NCI-H2227 (cell line): ENCODE measurements around the gene CST3.

ENCODE experiments used
- DNase-seq: peaks from one replicate; lab custom pipeline; 2025; ENCODE audit not compliant: unreplicated experiment; lab: John Stamatoyannopoulos, UW

The CST3 gene

DNA sequence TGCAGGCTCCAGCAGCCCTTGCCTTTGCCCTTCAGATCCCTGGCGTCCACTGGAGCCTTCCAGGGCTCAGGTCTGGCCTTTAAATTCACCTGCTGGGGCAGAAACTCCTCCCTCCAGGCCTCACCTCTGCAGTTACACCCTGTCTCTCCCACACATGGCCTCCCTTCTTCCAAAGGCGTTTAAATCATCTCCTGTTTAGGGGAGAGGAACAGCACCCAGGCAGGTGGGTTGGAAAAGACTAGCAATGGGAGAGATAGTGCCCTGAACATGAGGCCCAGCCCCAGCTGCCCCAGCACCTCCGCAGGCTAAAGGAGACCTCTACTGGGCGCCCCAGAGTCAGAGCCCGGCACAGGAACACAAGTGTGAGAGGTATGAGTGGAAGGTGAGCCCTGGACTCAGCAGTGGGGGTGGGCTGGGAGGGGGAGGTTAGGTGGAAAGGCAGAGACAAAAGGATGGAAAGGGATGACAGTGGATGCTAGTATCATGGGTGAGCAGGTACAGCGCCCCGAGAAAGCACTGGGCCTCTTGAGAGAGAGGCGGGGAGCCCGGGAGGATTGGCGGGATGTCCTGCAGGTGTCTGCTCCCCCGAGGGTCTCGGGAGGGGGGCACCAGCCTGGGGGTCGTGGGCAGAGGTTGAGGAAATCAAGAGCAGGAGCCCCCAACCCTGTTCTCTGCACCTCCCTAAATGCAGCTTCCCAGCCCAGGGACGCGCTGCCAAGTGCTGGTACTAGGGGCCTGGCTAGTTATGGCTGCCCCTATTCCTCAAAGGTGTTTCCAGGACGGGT, 31.7 kb downstream of the CST3 start, which contains the start of gene CST9:
TSS of gene CST9 (minus strand) at position 51 of the 785 bp plus-strand sequence. CDS start 53 bp downstream, outside the sequence.
- DNase-seq, result no peak

DNA sequence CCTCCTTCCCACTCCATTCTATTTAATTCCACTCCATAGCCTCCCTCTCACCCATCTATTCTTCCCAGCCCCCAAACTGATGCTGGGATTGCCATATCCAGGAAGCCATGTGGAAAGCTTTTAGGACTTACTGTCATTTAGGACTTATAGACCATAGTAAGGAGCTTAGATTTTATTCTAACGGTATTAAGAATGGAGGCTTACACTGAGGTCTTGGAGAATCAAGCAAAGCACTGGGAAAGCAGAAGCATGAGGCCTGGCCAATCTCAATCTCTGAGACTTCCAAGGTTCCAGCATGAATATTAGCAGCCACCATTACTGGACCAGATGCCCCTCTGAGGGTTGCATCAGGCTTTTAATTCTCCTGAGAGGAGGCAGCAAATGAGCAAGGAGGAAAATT, 33.4 kb downstream of the CST3 start:
- DNase-seq, result no peak

DNA sequence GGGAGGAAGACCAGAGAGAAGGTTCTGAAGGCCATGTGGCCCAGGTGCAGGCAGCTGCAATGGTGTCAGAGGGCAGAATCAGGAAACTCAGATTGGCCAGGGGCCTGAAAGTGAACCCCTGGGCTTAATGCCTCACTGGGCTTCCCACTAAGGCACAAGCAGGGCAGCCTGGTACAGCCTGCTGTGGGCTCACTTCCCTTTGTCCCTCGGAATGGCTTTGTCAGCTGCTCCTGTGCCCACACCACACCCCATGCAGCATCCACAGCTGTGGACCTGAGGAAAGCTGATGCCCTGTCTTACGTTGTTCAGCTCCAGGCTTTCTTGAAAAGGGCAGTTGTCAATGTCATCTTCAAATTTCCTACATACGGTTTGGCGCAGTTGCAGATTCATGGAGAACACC, 34.4 kb downstream of the CST3 start:
- no peak for DNase-seq

DNA sequence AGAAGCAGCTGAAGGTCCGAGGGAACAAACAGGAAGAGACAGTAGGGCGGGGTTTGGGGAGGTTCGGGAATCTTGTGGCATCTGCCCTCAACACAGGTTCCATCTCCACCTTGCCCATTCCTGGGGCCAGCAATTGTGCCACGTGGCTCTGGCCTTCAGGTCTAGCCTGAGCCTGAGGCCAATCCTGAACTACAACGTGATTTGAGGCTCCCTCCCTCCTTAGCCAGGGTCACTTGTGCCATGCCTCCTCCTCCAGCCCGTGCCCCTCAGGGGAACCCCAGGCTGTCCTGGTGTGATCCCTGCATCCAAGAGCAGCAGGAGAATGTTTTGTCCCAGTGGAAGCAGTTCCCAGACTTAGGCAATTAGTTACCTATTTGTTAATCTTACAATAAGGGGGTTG, 35.1 kb downstream of the CST3 start:
- no peak for DNase-seq

DNA sequence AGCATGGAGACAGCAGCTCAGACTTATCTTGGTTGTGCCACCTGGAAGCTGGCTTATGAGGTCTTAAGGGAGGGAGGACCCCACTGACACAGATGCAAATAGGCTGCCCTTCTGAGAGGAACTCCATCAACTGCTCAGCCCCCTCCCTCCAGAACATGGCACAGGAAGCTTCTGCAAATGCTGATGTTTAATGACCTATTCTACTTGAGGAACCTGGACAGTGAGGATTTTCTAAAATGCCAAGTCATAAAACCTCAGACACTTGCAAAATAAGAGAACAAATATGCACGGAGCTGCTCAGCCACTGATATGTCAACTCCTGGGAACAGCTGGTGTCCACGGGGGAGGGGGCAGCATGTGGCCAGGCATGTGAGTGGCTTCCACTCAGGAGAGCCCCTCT, 35.5 kb downstream of the CST3 start:
- no peak for DNase-seq

DNA sequence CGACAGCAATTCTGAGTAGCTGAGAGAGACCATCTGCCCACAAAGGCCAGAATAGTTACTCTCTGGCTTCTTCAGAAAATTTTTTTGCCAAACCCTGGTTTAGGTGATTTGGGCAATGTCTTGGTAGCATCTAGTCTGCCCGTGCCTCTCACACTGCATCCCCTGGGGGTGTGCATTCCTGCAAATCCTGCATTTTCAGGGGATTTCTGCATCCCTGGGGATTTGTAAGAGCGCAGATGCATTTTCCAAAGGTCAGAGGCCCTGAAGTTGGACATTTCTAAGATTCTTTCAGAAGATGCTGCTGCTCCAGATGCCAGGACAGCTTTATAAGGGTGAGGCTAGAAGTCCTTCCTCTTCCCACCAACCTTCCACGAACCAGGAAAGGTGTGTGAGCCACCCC, 36.0 kb downstream of the CST3 start:
- no peak for DNase-seq

DNA sequence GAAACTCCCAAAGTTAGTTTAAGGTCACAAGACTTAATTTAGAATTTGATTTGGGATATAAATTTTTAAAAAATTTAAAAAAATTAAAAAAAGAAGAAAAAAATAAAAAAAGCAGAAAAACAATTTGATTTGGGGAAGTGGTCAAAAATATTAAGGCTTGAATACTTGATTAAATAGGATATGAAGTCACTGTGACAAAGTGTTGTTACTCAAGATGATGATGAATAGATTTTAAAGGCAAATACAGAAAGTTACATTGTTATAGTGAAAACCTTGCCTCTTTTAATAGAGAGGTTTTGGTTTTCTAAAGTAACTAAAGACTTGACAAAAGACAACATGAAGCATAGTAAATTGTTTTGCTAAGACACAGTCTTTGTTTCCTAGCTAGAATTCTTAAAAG, 39.3 kb downstream of the CST3 start:
- no peak for DNase-seq

DNA sequence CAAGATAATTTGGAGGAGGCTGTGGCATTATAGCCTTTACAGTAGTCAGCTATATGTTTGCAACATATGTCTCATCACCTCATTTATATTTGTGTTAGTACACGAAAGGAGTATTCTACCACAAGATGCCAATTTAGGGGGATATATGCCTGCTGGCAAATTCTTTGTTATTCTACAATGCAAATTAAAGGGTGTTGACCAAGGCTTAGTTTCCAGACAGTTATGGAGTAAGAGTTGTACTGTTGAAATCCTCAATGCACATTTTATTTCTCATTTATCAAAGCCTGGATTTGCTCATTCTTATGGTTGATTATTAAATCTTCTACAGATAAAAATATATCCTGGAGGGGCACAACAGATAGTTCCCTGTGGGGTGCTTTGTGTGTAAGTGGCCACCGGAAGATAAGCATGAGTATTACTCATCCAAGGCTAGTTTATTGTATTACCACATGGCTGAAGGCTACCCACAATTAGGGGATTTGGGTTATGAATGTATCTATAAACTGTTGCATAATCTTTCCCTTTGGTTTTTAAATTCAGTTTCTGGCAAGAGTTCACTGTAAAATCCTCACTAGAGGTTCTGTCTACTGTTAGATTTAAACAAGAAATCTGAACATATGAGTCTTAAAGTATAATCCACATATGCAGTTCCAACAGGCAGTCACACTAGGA, 41.0 kb downstream of the CST3 start:
- DNase-seq, result no peak

DNA sequence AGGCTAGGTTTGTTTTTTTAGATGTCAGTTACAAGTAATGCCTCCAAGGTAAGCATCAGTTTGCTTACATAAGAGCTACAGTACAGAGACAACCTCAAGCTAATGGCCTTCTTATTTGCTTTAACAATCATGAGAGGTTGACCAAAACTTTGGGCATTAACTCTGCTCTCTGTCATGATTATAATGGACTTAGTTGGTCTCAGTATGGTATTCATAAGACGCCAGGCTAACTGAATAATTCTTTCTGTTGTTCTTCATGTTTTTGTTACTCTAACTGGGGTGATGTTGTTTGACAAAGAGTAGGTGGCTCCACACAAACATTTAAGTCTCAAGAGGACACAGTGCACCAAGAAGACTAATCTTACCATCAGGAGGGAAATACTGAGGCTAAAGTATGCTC, 41.8 kb downstream of the CST3 start:
- no peak for DNase-seq

DNA sequence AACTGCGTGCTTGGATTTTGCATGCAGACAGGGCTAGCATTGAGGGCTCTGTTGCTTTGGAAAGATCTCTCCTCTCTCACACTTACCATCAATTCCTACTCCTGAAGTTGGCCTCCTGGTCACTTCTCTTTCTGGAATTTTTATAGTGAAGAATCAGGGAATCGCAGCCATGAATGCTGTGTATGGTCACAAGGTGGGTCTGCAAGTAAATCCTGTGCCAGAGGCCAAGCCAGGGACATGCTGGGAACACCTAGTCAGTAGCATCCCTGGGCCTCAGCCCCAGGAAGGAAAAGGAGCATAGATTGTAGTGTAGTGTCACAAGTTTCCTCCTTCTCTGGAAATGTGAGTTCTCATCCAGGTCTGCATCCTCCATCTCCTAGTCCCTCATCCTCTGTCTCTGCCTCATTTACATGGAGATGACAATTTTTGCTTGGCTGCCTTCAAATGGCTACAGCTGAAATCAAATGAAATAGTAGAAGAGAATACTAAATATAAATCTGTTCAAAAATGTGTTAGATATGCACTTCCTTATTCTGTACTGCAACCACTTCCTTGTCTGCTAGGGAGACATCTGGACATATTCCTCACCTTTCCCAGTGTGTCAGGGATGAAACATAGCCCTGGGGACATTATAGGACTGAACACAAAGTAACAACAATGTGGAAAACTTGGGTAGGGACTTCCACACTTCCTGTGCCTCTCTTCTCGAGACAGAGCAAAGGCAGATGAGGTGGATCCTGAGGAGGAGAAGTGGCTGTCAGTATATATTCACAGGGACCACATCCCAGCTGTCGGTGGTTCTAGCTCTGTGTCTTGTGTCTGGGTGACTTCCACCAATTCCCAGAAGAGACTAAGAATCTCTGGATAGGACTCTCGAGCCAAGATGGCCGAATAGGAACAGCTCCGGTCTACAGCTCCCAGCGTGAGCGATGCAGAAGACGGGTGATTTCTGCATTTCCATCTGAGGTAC, 49.0 kb downstream of the CST3 start:
- DNase-seq, result no peak

DNA sequence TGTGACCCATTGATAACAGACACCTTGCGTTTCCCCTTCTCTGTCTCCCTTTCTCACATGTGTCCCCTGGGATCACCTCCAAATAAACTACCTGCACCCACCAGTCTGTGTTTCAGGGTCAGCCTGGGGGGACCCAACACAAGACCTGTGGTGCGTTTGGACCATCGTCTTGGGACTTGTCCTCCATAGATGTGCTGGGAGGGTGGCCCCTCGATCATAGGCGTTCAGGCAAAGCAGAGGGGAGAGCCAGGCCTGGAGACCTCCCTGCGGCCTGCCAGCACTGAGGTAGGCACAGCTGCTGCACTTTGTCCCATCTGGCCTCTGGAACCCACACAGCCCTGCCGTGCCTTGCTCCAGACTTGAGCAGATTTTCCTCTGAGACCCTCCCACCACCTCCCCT, 50.1 kb downstream of the CST3 start:
- DNase-seq, result no peak

DNA sequence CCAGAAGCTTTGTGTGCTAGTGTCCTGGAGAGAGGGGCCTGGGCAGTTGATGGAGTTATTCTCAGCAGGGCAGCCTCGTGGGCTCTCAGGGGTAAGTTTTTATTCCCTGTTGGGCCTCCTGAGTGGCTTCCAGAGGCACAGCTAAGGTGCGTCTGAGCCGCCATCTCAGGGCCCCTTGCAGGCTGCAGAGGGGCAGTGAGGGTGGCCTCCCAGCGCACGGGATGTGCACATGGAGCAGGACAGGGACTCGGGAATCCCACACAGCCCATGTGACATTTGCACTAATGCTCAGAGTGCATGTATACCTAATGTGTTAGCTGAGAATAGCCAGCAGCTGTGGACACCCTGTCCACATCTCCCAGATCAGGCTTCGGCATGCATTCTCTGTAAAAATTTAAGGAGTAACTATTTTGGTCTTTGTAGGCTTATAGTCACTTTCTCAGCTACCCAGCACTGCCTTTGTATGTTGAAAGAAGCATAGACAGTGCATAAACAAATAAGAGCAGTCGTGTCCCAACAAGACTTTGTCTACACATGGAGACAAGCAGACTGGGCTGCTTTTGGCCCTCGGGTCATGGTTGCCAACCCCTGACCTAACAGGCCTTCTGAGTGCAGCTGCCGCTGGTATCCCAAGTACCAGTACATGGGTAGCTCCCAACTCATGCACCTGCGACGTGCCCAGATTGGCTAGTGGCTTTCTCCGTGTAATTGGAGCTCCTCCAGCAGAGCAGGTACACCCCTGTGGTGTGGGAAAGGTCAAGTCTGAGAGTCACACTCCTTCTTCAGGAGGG, 50.8 kb downstream of the CST3 start:
- no peak for DNase-seq

DNA sequence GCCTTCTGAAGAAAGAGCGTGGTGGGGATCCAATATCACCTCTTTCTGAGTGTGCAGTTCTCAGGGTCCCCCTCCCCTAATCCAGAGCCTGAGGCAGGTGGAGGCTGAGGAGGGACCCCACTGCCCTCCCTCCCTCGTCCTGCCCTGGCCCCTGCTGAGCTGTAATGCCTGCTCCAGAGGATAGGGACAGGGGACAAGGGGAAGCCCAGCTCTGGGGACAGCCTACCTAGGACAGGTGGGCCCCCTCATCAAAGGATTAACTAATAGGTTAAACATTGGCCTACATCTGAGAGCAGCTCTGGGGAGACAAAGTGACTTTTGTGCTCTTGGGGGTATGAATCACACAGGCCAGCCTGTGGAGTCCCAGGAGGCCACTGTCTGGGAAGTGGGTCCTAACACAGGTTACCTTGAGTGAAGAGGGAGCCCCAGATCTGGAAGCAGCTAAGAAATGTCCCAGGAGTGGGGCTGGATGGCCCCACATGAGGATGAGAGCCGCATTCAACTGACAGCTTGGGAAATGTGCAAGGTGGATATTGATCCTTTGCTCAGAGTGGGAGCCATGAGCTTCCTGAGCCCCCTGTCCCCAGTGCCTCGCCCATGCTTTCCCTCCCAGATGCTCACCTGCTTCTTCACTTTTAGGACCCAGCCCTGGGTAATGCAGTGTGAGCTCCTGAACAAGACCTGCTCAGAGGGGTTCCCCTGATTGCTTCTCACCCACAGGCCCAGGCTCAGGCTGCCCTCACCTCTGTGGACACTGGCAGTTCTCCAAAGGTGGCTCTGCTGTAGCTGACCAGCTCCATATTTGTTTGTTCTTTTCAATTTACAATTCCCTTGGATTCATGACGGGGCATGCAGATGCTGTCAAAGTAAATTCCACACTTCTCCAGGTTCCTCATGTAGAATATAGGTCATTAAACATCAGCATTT, 51.7 kb downstream of the CST3 start:
- DNase-seq, result no peak

DNA sequence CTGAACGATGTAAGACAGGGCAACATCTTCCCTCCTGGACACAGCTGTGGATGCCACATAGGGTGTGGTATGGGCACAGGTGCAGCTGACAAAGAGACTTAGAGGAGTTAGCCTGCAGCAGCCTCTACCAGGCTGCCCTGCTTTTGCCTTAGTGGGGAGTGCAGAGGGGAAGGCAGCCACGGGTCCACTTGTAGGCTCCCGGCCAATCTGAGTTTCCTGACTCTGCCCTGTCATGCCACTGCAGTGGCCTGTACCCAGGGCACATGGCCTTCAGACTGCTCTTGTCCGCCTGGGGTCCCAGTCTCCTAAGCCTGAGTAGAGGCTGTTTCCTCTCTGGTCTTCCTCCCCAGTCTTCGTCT, 52.3 kb downstream of the CST3 start:
- no peak for DNase-seq

DNA sequence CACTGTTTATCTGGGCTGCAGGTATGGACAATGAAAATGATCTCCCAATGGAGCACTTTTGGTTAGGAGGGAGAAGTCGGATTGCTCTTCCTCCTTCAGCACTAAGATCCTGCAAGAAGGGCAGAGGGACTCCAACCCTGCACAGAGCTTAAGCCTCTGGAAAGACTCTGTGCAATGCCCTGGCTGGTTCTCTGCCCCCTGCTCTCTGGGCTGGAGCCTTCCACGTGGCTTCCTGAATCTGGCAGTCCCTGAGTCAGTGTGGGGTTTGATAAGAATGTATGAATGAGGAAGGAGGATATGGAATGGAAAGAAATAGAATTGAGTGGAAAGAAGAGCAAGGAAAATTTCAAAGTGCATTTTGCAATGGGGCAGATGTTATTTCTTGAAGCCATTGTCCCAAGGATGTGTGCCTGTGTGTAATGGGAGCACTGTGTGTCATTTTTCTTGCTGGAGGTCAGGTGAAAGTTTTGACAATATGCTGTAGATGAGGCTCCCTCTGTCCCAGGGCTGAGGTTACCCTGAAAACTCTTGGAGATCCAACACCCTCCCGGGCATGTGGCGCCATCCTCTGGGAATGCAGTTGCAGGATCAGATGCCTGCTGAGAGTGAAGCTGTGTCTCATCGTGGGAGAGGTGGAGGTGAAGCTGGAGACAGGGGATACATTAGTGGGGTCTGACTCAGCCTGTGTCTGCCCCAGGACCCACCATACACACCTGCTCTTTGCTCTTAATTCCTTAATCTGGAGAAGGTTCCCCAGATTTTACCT, 53.1 kb downstream of the CST3 start:
- no peak for DNase-seq
